HG03457 (cell line): ENCODE measurements around the gene ABCC9.

ENCODE experiments used
- ATAC-seq: cut with Tn5 transposase; IDR thresholded peaks from one replicate; pipeline ENCODE4 v1.9.1; 2021; ENCODE audit warnings: moderate number of reproducible peaks; ENCODE audit not compliant: unreplicated experiment

The ABCC9 gene

GRCh38 chr12:21881965-21882364 lies 59.3 kb downstream of the ABCC9 start:
- no peak for ATAC-seq

- ATAC-seq = no peak
Measured at GRCh38 chr12:21879312-21879711, 61.9 kb downstream of the ABCC9 start.

DNA sequence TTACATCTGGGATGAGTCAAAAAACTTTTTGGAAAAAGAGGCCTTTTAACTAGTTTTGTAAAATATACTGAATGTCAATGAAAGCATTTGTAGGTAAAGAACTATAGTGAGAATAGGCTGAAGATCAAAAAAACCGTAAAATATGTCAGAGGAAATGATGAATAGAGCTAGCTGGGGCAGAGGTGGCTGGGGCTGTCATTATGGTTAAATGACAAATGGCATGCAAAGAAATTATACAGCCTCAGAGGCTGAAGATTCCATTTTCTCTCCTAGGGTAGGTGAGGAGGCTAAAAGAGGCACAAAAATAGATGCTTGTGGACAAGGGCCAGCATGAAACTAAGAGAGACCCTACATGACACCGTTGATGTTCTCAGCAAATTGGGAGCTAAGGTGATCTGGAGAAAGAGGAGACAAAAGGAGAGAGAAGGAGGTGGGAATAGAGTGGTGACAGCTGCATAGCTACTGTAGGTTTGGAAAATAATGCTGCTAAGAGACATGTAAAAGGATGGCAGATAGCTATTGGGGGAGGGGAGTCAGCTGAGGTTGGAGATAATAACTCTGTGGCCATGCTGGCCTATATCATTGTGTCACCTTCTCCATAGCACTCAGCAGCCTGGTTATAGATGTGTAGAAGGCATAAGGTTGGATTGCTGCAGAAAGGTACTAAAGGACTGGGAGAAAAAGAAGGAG lies 63.8 kb downstream of the ABCC9 start:
- no peak for ATAC-seq

DNA sequence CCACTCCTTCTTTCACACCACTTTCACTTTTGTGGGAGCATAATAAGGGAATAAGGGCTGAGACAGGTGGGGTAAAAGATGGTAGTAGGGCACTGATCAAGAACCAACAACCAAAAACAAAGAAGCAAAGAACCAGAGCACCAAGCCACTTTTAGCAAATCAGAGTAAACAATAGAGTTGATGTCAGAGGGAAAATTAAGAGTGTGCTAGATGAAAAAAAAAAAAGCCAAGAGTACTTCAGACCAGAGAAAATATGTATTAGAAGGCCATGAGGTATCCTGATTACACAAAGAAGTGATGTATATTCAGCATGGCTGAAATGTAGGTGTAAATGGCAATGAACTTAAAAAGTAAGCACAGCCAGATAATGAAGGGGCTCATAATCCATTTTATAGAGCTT lies 75.4 kb downstream of the ABCC9 start:
- no peak for ATAC-seq

GRCh38 chr12:21860534-21860933 lies 80.7 kb downstream of the ABCC9 start:
- no peak for ATAC-seq

GRCh38 chr12:21860128-21860527 lies 81.1 kb downstream of the ABCC9 start:
- ATAC-seq = no peak

GRCh38 chr12:21852251-21852650 lies 89.0 kb downstream of the ABCC9 start:
- no peak for ATAC-seq

GRCh38 chr12:21851151-21851550 lies 90.1 kb downstream of the ABCC9 start:
- no peak for ATAC-seq

DNA sequence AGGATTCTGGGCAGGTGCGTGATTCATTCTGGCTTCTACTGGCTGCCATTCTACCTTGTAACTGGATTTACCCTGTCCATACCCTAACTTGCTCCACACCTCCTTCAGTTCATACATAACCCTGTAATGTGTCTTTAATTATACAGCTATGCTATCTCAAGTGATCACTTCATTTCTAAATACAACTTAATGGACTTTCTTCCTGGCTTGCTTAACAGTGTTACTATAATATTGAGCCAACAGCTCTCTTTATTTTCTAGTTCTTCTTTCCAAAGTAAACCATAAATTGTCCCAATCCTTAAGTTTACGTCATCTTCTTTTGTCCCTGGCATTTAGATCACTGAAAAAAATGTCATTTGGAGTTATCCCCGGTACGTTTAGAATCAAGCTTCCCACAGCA lies 90.8 kb downstream of the ABCC9 start:
- no peak for ATAC-seq

- no peak for ATAC-seq
Measured at GRCh38 chr12:21849878-21850277, 91.3 kb downstream of the ABCC9 start.

DNA sequence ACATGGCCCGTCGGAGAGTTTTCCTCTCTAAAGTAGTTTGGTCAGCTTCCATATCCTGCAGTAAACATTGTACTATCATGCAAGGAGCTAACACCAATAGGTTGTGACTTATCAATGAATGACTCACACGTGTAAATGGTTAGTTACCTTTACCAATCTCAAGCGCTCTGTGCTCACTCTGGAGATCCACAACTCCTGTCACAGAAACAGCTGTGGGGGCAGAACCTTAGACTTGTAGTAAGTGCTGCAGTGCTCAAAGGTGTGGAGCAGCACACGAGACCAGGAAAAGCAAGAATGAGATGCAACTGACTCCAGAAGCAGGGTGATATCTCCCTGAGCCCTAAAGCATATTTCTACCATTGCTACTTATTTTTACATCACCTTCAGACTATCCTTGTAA lies 93.0 kb downstream of the ABCC9 start:
- no peak for ATAC-seq

DNA sequence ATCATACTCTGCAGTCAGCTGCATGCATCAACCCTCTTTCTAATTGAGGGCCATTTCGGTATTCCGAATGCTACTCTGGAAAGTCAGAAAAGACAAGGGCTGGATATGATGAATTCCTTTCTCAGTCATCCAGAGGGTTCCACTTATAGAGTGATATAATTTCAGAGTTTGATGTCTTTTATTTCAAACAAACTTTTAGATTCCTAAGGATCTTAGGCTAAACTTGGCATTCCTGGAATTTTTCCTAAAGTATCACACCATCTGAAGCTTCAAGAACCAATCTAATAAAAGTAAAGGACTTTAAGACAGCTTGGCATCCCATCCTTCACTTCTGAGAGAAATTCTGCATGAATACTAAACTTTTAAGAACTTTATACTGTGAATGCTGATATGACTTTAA lies 97.4 kb downstream of the ABCC9 start:
- ATAC-seq = no peak

- no peak for ATAC-seq
Measured at GRCh38 chr12:21839776-21840175, 101.5 kb downstream of the ABCC9 start.

GRCh38 chr12:21837847-21838246 lies 103.4 kb downstream of the ABCC9 start:
- no peak for ATAC-seq

- no peak for ATAC-seq
Measured at GRCh38 chr12:21831791-21832344, 109.4 kb downstream of the ABCC9 start.

DNA sequence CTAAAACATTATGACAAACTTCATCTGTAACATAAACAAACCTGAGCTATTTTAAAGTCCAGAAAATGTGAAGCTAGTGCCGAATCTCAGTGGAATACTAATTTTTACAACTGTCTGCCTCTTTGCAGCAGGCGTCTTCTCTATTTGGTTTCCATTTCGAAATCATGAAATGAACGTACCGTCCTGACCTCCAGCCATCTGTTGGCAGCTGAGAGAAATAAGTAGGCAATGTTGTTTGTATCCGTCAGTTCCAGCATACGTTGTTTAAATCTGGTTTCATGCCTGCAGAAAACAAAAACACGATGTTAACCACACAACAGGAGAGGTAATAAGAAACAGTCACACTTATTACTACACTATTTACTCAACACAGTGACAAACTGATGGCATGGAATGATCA lies 112.4 kb downstream of the ABCC9 start:
- ATAC-seq = no peak

- no peak for ATAC-seq
Measured at GRCh38 chr12:21828136-21828775, 113.0 kb downstream of the ABCC9 start.

GRCh38 chr12:21827083-21827482 lies 114.1 kb downstream of the ABCC9 start:
- ATAC-seq = no peak

GRCh38 chr12:21826618-21826910 lies 114.7 kb downstream of the ABCC9 start:
- ATAC-seq = no peak

- ATAC-seq = no peak
Measured at GRCh38 chr12:21825886-21826617, 115.2 kb downstream of the ABCC9 start.

DNA sequence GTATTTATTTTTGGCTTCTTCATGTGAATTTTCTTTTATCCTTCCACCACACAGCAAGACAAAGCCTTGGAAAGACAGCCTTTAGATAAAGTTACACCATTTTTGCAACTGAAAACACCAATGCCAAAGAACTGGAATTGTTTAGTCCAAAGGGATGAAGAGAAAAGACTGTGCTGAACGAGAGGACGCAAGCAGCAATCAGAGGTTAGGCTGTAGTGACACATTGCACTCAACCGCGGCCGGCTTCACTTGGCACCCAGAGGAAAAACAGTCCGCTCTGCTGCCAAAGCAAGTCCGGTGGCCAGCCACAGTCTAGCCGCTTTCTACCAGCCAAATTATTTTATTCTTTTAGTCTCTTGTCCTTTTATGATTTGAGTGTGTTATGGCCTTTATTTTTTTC lies 117.6 kb downstream of the ABCC9 start:
- no peak for ATAC-seq

- ATAC-seq = no peak
Measured at GRCh38 chr12:21819678-21820077, 121.5 kb downstream of the ABCC9 start.
